Fibroblast of upper back skin (primary cell): ENCODE results near the gene CDH13.

Experiments used
- DNase-seq: peaks from one replicate; pipeline ENCODE4 v3.0.0-alpha.2; 2013

CDH13 gene

GRCh38 chr16:83549316-83550182, 922.8 kb downstream of the CDH13 start:
- no peak for DNase-seq

- DNase-seq = no peak
Measured at GRCh38 chr16:83550183-83550569, 923.4 kb downstream of the CDH13 start.

GRCh38 chr16:83552228-83552627, 925.5 kb downstream of the CDH13 start:
- peak; percentile 52 for DNase-seq

DNA sequence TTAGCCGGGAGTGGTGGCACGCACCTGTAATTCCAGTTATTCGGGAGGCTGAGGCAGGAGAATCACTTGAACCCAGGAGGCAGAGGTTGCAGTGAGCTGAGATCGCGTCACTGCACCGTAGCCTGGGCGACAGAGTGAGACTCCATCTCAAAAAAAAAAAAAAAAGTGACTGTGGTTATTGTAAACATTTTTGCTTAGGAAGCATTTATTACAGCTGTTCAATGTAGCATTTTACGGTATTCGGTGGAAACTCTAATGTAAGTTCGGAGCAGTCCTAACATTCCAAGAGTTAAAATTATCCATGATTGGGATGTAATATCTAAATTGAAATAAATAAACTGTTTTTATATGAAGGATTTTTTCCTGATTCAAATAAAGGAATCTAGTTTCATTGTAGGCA, 926.2 kb downstream of the CDH13 start:
- DNase-seq = no peak

DNA sequence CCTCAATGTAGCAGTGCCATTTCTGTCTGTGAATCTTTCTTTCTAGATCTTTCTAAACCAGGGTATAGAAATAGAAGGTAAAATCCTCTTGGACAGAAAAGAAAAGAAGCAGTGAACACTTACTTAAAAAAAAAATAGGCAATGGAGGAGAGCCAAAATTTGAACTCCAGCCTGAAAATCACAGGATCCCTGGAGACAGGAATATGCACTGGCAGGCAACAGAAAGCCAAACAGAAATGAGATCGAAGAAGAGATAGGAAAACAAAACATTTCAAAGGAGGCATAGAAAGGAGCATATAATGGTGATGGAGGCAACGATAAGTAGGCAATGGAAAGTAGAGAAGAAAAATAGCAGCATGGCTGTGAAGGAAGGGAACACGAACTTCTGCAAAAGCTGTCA, 927.3 kb downstream of the CDH13 start:
- no peak for DNase-seq

- no peak for DNase-seq
Measured at GRCh38 chr16:83554540-83554939, 927.8 kb downstream of the CDH13 start.

- peak; percentile 44 for DNase-seq
Measured at GRCh38 chr16:83561876-83562275, 935.1 kb downstream of the CDH13 start.

DNA sequence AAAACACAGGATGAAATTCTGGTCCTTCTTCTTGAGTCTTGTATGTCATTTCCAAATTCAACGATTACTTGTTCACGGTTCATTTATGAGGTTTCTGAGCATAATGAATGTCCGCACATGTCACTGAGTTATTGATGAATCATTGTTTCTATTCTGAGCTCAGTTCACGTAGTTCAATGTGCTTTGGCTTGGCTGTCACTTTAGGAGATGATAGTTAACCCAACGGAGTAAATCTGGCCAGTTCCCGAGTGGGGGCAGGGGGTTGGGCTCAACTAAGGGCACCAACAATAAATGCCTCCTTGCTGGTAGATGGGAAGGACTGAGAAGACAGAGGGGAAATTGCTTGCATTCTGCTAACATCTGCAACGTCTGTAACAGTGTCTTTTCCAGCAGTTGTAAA, 941.6 kb downstream of the CDH13 start:
- DNase-seq = no peak

DNA sequence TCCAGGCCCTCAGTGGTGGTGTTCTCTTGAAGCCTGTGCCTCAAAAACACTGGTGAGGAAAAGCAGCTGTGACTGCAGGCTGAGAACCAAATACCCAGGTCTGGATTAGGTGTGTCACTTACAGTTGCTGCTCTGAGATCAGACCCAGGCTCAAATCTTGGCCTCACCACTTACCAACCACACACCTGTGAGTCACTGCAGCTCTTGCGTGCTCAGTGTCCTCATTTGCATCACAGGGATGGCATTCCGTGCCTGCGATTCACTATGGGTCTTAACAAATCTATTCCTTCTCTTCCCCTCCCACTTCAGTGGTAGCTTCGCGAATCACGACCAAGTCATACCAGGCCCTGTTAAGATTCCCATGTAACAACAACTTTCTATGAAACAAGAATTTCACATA, 947.6 kb downstream of the CDH13 start:
- DNase-seq = peak; percentile 90

DNA sequence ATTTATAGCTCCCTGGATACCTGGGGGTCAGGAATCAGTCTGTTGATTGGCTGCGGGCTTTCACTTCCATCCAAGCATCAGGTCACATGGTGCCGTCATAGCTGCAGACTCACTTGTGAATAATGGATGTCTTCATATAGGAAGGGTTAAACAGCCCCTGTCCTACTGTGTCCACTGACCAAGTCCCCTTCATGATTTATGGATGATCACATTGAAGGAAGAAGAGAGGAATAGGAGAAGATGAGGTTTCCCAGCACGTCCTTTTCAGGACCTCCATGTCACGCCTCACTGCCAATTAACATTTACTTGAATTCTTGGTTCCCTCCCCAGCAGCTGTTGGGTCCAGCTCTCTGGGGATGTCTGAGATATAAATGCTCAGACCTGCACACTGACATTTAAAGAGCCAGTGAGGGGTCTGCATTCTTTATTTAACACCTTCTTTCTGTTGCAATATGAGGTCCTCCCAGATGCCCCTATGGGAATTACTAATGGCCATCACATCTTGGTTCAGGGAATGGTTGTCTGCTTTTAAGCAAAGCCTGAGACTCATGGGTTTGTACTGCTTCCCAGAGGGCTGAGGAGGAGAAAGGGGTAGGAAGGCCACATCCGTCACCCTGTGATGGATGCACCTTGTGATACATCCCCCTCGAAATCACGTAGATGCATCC, 950.4 kb downstream of the CDH13 start:
- DNase-seq = no peak

DNA sequence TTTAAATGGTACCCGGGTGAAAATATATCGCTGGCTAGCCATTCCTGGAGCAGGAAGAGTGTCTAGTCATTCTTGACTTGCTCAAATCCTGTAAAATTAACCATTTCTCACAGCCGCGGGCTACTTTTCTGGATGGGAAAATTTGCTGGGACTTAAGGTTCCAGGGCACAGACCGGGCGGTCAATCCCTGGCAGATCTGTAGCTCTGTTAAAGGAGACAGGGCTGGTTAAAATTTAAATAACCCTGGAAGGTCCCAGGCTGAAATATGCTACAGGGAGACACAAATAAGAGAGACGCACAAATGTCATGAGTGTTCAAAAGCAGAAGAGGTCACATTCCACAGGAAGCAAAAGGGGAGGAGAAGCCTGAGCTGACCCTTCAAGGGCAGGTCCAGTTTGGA, 951.4 kb downstream of the CDH13 start:
- DNase-seq = no peak

- DNase-seq = no peak
Measured at GRCh38 chr16:83579027-83579426, 952.3 kb downstream of the CDH13 start.

DNA sequence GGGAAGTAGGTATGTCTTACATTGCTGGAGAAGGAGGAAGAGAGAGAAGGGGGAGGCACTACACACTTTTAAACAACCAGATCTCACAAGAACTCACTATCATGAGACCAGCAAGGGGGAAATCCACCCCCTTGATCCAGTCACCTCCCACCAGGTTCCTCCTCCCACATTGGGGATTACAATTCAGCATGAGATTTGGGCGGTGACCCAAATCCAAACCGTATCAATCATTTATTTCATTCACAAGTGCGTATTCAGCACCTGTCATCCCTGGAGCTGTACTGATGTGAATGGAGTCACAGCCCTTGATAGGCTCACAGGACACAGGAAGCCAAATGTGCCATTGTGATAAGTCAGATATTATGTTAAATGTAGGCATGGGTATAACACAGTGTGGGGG, 952.7 kb downstream of the CDH13 start:
- DNase-seq = no peak

- no peak for DNase-seq
Measured at GRCh38 chr16:83581082-83581481, 954.3 kb downstream of the CDH13 start.

- no peak for DNase-seq
Measured at GRCh38 chr16:83581994-83582747, 955.4 kb downstream of the CDH13 start.

- no peak for DNase-seq
Measured at GRCh38 chr16:83586036-83586435, 959.3 kb downstream of the CDH13 start.

DNA sequence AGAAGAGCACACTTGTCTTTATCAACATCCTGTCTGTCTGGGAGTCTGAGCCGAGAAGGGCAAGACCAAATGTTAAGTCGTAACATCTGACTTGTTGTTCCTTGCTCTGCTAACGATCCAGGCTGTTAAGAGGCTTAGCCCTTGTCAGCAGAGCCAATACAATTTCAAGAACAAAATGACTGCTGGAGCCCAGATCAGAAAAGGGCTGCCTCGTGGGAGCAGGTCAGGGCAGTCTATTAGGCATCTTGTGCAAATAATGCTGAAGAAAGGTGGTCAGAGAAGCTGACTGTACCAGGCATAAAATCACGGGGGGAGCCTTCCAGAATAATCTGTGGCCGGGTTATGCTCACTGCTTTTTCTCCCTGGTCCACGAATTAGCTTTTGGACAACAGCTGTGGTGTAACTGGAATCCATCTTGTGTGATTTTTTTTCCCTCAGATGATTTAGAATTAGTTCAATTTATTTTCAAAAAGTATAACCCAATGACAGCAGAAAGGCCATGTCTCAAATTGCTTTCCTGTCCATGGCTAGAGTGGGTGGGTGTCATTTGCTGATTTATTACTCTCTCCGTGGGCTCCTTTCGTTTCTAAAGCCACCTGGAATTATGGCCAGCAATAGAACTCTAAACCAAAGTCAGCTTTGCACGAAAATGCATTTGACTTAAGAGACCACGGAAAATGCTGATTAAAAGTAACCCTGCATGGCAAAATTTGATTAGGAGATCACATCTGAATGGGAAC, 959.9 kb downstream of the CDH13 start:
- peak; percentile 23 for DNase-seq

- DNase-seq = no peak
Measured at GRCh38 chr16:83587201-83587600, 960.4 kb downstream of the CDH13 start.

GRCh38 chr16:83588070-83588469, 961.3 kb downstream of the CDH13 start:
- DNase-seq = no peak

DNA sequence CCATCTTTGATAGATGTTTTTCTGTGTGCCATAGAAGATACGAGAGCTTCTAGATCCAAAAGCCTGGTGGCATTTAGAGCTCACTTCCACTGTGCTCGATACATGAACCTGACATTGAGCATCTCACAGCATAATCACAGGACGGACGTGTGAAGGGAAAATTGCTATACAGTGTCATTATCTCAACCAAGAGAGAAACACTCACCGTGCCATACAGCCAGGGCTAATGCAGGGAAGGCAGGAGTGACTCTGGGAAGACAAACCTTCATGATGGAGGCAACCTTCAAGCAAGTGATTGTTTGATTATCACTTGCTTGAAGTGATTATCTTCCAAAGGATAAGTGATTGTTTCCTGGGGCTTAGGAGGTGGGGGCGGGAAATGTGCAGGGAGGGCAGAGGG, 962.8 kb downstream of the CDH13 start:
- no peak for DNase-seq

DNA sequence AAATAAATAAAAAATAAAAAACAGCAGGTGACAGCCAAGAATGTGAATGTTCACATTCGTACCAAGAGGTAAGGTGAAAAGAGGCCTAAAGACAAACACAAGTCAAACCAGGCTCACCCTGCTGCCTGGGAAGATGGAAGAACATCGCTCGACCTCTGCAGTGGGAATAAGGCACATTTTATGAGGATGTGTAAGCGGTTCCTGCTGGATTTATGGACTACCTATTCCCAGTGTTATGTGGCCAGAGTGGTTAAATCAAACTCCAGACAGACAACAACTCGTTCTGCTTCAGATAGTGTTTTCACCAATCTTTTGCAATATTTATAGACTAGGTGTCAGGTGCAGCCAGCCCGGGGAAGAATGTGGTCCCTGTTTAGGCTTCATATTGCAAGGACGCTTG, 966.0 kb downstream of the CDH13 start:
- DNase-seq = no peak

GRCh38 chr16:83599789-83600462, 973.2 kb downstream of the CDH13 start:
- DNase-seq = no peak
